K562 (cell line): ENCODE results near the gene AQP5. TPM values are rescaled to one million over a fixed set of nuclear protein-coding genes. Genes with fewer than 3 reads are reported as not detected.

Source experiments
- ATAC-seq: fragments of 200-7000 bp; cut with Tn5 transposase; 3 replicates; pipeline ENCODE4 v1.9.1; 2020; ENCODE audit warnings: moderate library complexity
- BruUV-seq: library from RNA; stranded (reverse); fragments of 400-500 nt; replicated peaks from 2 replicates; lab custom pipeline; 2021; lab: Mats Ljungman, UMichigan
- CTCF ChIA-PET: fragments of 300-600 bp; formaldehyde crosslinking; extraction: SDS; loops from one replicate; lab custom pipeline; 2021; ENCODE audit warnings: low intra/inter-chr PET ratio; lab: Yijun Ruan, JAX
- POLR2A ChIA-PET: fragments of 300-600, 350-650 bp; sonication (Branson Sonifier 250); formaldehyde crosslinking; extraction: SDS; loops from one replicate; lab custom pipeline; 2021; ENCODE audit warnings: antibody characterized with exemption, inconsistent platforms; lab: Yijun Ruan, JAX
- DNase-seq, 4 experiments: peaks; one replicate each; pipeline versions ENCODE4 v3.0.0 to v3.0.0-alpha.2; 2011 to 2018; ENCODE audit warnings: low spot score in 3 of 4, mixed read lengths in 3 of 4; ENCODE audit errors: extremely low read depth in 1 of 4
- FAIRE-seq: peaks from 2 replicates; lab custom pipeline; 2011; peaks lifted over from hg19 to GRCh38; lab: Jason Lieb, UNC
- H2AFZ ChIP-seq: 2 replicates; pipeline ENCODE4 v1.6.0; 2011; ENCODE audit warnings: low read depth, low read length, control low read depth, inconsistent platforms
- H3K27ac ChIP-seq: fragments of 200-600 bp; 3 replicates; pipeline ENCODE4 v1.8.0; 2011; ENCODE audit warnings: low read depth, mild to moderate bottlenecking, control low read depth, inconsistent platforms, low read length, moderate library complexity, mixed read lengths; ENCODE audit errors: extremely low read depth
- H3K27me3 ChIP-seq, 2 experiments: fragments of 300-600 bp in 1 of 2; 2 replicates in 1 of 2; 3 replicates in 1 of 2; pipeline versions ENCODE4 v1.6.0 to v1.8.0; 2011; ENCODE audit warnings: inconsistent platforms in 2 of 2, low read length in 2 of 2, mild to moderate bottlenecking in 1 of 2, mixed read lengths in 1 of 2, moderate library complexity in 1 of 2; ENCODE audit not compliant: control insufficient read depth in 2 of 2, insufficient read depth in 2 of 2
- H3K36me3 ChIP-seq: fragments of 300-600 bp; 3 replicates; pipeline ENCODE4 v1.8.0; 2011; ENCODE audit warnings: mild to moderate bottlenecking, low read length, inconsistent platforms; ENCODE audit not compliant: control insufficient read depth, insufficient read depth
- H3K4me1 ChIP-seq, 2 experiments: fragments of 200-600 bp in 1 of 2; replicated peaks in 1 of 2; 2 replicates in 1 of 2; 3 replicates in 1 of 2; pipeline versions ENCODE4 v1.5.1 to v1.8.0; 2011; ENCODE audit warnings: inconsistent platforms in 2 of 2, low read length in 2 of 2, mild to moderate bottlenecking in 1 of 2, mixed read lengths in 1 of 2, moderate library complexity in 1 of 2; ENCODE audit not compliant: control insufficient read depth in 2 of 2, insufficient read depth in 2 of 2
- H3K4me2 ChIP-seq: 2 replicates; pipeline ENCODE4 v1.6.1; 2011; ENCODE audit warnings: low read length, control low read depth, inconsistent platforms, mixed read lengths; ENCODE audit not compliant: insufficient read depth
- H3K4me3 ChIP-seq: fragments of 200-600 bp; sonication (generic), shearing (Covaris generic); 2 replicates; pipeline ENCODE4 v1.5.1; 2016; ENCODE audit warnings: control low read depth, inconsistent platforms
- H3K79me2 ChIP-seq: fragments of 200-600 bp; 3 replicates; pipeline ENCODE4 v1.8.0; 2011; ENCODE audit warnings: low read length, inconsistent platforms; ENCODE audit not compliant: control insufficient read depth, insufficient read depth
- H3K9ac ChIP-seq, 2 experiments: 2 replicates each; pipeline versions ENCODE4 v1.6.0 to v1.6.1; 2011; ENCODE audit warnings: low read depth in 2 of 2, low read length in 2 of 2, control low read depth in 1 of 2, inconsistent platforms in 1 of 2, mild to moderate bottlenecking in 1 of 2, mixed read lengths in 1 of 2; ENCODE audit not compliant: insufficient read depth in 1 of 2
- H3K9me1 ChIP-seq: one replicate; pipeline ENCODE4 v1.6.0; 2011; ENCODE audit warnings: inconsistent platforms, mild to moderate bottlenecking, low read length, moderate library complexity; ENCODE audit not compliant: control insufficient read depth, insufficient read depth
- H3K9me3 ChIP-seq: replicated peaks from 2 replicates; pipeline ENCODE4 v1.5.1; 2011; ENCODE audit warnings: low read depth, low read length, inconsistent platforms; ENCODE audit not compliant: control insufficient read depth, insufficient read depth
- H4K20me1 ChIP-seq: replicated peaks from 2 replicates; pipeline ENCODE4 v1.6.1; 2011; ENCODE audit warnings: low read length, inconsistent platforms, mixed read lengths; ENCODE audit not compliant: control insufficient read depth, insufficient read depth
- ARID1B ChIP-seq: fragments of 450-650 bp; IDR thresholded peaks from 2 replicates; pipeline ENCODE4 v1.6.1; 2016; ENCODE audit warnings: antibody characterized with exemption, mild to moderate bottlenecking, inconsistent platforms
- MCM2 ChIP-seq: fragments of 450-650 bp; IDR thresholded peaks from 2 replicates; pipeline ENCODE4 v1.6.1; 2017; ENCODE audit warnings: low read depth, mild to moderate bottlenecking
- SMARCE1 ChIP-seq: fragments of 450-650 bp; IDR thresholded peaks from 2 replicates; pipeline ENCODE4 v1.7.1; 2016; ENCODE audit warnings: mild to moderate bottlenecking
- ZEB2 ChIP-seq: fragments of 450-650 bp; IDR thresholded peaks from 2 replicates; pipeline ENCODE4 v1.6.1; 2016
- ZNF395 ChIP-seq: fragments of 200-800 bp; sonication (Bioruptor generic); IDR thresholded peaks from 2 replicates; pipeline ENCODE4 v1.6.1; 2017; ENCODE audit warnings: missing genetic modification characterization, missing compliant biosample characterization
- WGBS: fragments of 100-300 bp; shearing (Covaris generic); methylation state at CpG from one replicate; pipeline ENCODE4 v1.1.6; 2016; ENCODE audit warnings: low coverage, mixed read lengths; ENCODE audit not compliant: insufficient coverage; ENCODE audit errors: missing lambda C conversion rate; 5-methylcytosine and 5-hydroxymethylcytosine counted together
- in situ Hi-C: fragments of 300-500 bp; cut with MboI; formaldehyde crosslinking; loops from 4 replicates; pipeline ENCODE4 v1.15.0; 2018; ENCODE audit warnings: inconsistent platforms, mixed read lengths
- intact Hi-C: fragments of 100-400 bp; cut with micrococcal nuclease; formaldehyde crosslinking; loops from 2 replicates; pipeline ENCODE4 v1.14.2; 2022
- polyA plus RNA-seq, 8 experiments: library from polyadenylated mRNA; depleted of rRNA in 4 of 8; stranded (reverse) in 5 of 8; unstranded in 3 of 8; fragments of >200 nt; fragmentation: Nextera tagmentation in 2 of 8; fragmentation: Illumina TruSeq in 1 of 8; extraction: Ambion mirVana in 2 of 8; extraction: Trizol in 1 of 8; gene quantifications; 2 replicates each; pipeline versions ENCODE4 v1.2.1 to v1.2.3, GENCODE V29; 2011 to 2014; ENCODE audit warnings: inconsistent platforms in 1 of 8, missing spikeins in 1 of 8
- total RNA-seq, 7 experiments: library from RNA; depleted of rRNA in 6 of 7; stranded (reverse); fragments of >200 nt in 6 of 7; fragmentation: Illumina TruSeq in 2 of 7; extraction: Trizol in 2 of 7; gene quantifications; 2 replicates each; pipeline versions ENCODE4 v1.2.1 to v1.2.3, GENCODE V29; 2011 to 2021; ENCODE audit warnings: low replicate concordance in 1 of 7

Gene AQP5
- total and polyA plus RNA-seq, 9 of the 15 experiments (the other 6 are each of a cell fraction or from before 2014, with no cell fraction given) = not detected

GRCh38 chr12:49941556-49942511 lies 19.8 kb upstream of the AQP5 start:
- H3K9me3 ChIP-seq = no peaks in the 10 kb centered on the region
- TF ChIP-seq SMARCE1 (no peak), ZEB2 (no peak), MCM2 (no peak), ARID1B (no peak), ZNF395 (CRISPR knock-in tag) (no peak)
- in situ Hi-C loops = no loop called here
- H3K9ac ChIP-seq = peak overlapping the region in 1 of 2 experiments; percentile 49; a peak in 1 of 4 replicates
- ATAC-seq (no peak), DNase-seq (no peak), FAIRE-seq (no peak)
- no peaks in the 10 kb centered on the region for H4K20me1 ChIP-seq
- intact Hi-C loops = no loop called here
- no peak overlapping the region for H2AFZ ChIP-seq
- POLR2A ChIA-PET = interaction anchor here (0.5 to 1.5 kb wide), 8 partner anchors 9 to 1289 kb away, joined by 3 to 5 read pairs (median 3); no protein-coding TSS in a partner anchor
- no peaks in the 10 kb centered on the region for H3K79me2 ChIP-seq
- no TSS peak for BruUV-seq
- H3K27me3 ChIP-seq = no peaks in the 10 kb centered on the region
- peaks cover 13 to 14% of the 10 kb centered on the region in 2 experiments; a peak in 4 of 5 replicates for H3K4me1 ChIP-seq
- no peak overlapping the region for H3K27ac ChIP-seq
- H3K4me3 ChIP-seq = no peak overlapping the region
- H3K4me2 ChIP-seq = no peak overlapping the region
- no peaks in the 10 kb centered on the region for H3K36me3 ChIP-seq
- 33% methylated on average over 13 of the region's 13 CpGs for WGBS
- CTCF ChIA-PET = interaction anchor here (0.6 kb wide), 1 partner anchor 83 kb away, joined by 3 read pairs; no protein-coding TSS in a partner anchor
- H3K9me1 ChIP-seq = no peaks in the 10 kb centered on the region
